Left ventricle myocardium inferior (tissue), 1 donor: ENCODE measurements around the gene C8G. TPM values are rescaled to one million over a fixed set of nuclear protein-coding genes. Genes with fewer than 3 reads are reported as not detected.

ENCODE experiments used
- DNase-seq: peaks from one replicate; pipeline ENCODE4 v3.0.0-alpha.2; 2020
- H3K27ac ChIP-seq: fragments of 200-600 bp; replicated peaks from 2 replicates; pipeline ENCODE4 v1.8.0; 2021
- H3K27me3 ChIP-seq: fragments of 200-600 bp; 2 replicates; pipeline ENCODE4 v1.8.0; 2021; ENCODE audit warnings: low read depth
- H3K36me3 ChIP-seq: fragments of 200-600 bp; 2 replicates; pipeline ENCODE4 v1.8.0; 2021
- H3K4me1 ChIP-seq: fragments of 200-600 bp; 2 replicates; pipeline ENCODE4 v1.8.0; 2021
- H3K4me3 ChIP-seq: fragments of 200-600 bp; 2 replicates; pipeline ENCODE4 v1.8.0; 2021; ENCODE audit warnings: mild to moderate bottlenecking, moderate library complexity
- H3K9me3 ChIP-seq: fragments of 200-600 bp; replicated peaks from 2 replicates; pipeline ENCODE4 v1.8.0; 2021
- intact Hi-C: fragments of 100-400 bp; cut with micrococcal nuclease; formaldehyde crosslinking; loops from one replicate; pipeline ENCODE4 v1.11.0; 2022
- total RNA-seq: library from RNA; stranded (reverse); fragmentation: NEBNext Ultra II Directional; extraction: Animal tissue kit (Norgen Biotek cat#: 25700); gene quantifications from one replicate; pipeline ENCODE4 v1.2.1, GENCODE V29; 2021
- TF ChIP-seq, protein P1 (sequence below): fragments of 200-600 bp; IDR thresholded peaks from 2 replicates; pipeline ENCODE4 v1.8.0; 2021; ENCODE audit warnings: antibody characterized with exemption, mild to moderate bottlenecking, borderline replicate concordance
- donor health status: DM: no; HTN: yes; CAD: no; lungs with severe emphysema.

Gene C8G
- total RNA-seq, 1 donor from 2014 or later: 3.6 TPM

- TF ChIP-seq, protein P1, sequence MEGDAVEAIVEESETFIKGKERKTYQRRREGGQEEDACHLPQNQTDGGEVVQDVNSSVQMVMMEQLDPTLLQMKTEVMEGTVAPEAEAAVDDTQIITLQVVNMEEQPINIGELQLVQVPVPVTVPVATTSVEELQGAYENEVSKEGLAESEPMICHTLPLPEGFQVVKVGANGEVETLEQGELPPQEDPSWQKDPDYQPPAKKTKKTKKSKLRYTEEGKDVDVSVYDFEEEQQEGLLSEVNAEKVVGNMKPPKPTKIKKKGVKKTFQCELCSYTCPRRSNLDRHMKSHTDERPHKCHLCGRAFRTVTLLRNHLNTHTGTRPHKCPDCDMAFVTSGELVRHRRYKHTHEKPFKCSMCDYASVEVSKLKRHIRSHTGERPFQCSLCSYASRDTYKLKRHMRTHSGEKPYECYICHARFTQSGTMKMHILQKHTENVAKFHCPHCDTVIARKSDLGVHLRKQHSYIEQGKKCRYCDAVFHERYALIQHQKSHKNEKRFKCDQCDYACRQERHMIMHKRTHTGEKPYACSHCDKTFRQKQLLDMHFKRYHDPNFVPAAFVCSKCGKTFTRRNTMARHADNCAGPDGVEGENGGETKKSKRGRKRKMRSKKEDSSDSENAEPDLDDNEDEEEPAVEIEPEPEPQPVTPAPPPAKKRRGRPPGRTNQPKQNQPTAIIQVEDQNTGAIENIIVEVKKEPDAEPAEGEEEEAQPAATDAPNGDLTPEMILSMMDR: no peak
- Histone ChIP-seq H3K27me3 (no peaks in the 10 kb centered on the region), H3K4me3 (no peak overlapping the region), H3K4me1 (peaks cover 45% of the 10 kb centered on the region), H3K36me3 (no peaks in the 10 kb centered on the region), H3K27ac (peak overlapping the region; percentile 64), H3K9me3 (no peaks in the 10 kb centered on the region)
- peak; percentile 63 for DNase-seq
- intact Hi-C loops: no loop called here
Observed at GRCh38 chr9:136961279-136962065, 16.4 kb downstream of the C8G start.

GRCh38 chr9:136962163-136962562 is 17.1 kb downstream of the C8G start:
- DNase-seq: no peak
- intact Hi-C loops: no loop called here
- Histone ChIP-seq H3K4me3 (no peak overlapping the region), H3K9me3 (no peaks in the 10 kb centered on the region), H3K27ac (peak overlapping the region; percentile 64), H3K4me1 (peaks cover 45% of the 10 kb centered on the region), H3K36me3 (no peaks in the 10 kb centered on the region), H3K27me3 (no peaks in the 10 kb centered on the region)
- TF ChIP-seq, protein P1: no peak

DNA sequence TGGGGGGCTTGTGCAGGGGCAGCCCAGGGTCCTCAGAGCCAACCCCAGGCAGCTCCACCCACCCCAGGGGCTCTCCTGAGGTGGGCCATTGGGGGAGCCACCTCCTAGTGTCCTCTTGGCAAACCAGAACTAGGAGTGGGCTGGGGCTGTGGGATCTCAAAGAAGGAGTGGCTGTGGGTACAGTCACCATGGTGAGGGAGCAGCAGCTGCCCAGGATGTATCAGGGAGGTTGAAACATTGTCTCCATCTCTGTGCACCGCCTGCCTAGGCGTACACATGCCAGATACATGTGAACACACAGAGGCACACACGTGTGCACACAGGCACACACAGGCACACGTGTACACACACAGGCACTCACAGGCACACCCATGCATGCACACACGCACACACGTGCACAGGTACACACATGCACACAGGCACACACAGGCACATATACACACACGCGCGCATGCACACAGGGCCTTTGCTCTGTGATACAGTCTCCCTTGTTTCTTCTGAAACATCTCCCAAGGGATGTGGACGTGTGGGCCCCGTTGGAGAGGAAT is 17.7 kb downstream of the C8G start:
- Histone ChIP-seq H3K4me1 (peaks cover 45% of the 10 kb centered on the region), H3K9me3 (no peaks in the 10 kb centered on the region), H3K27ac (no peak overlapping the region), H3K4me3 (no peak overlapping the region), H3K36me3 (no peaks in the 10 kb centered on the region), H3K27me3 (no peaks in the 10 kb centered on the region)
- no peak for DNase-seq
- intact Hi-C loops: no loop called here
- TF ChIP-seq, protein P1: no peak

- Histone ChIP-seq H3K27me3 (no peaks in the 10 kb centered on the region), H3K27ac (no peak overlapping the region), H3K9me3 (no peaks in the 10 kb centered on the region), H3K4me3 (no peak overlapping the region), H3K36me3 (no peaks in the 10 kb centered on the region), H3K4me1 (peaks cover 49% of the 10 kb centered on the region)
- no peak for DNase-seq
- intact Hi-C loops: no loop called here
- TF ChIP-seq, protein P1: no peak
Observed at GRCh38 chr9:136963341-136963740, 18.3 kb downstream of the C8G start.

DNA sequence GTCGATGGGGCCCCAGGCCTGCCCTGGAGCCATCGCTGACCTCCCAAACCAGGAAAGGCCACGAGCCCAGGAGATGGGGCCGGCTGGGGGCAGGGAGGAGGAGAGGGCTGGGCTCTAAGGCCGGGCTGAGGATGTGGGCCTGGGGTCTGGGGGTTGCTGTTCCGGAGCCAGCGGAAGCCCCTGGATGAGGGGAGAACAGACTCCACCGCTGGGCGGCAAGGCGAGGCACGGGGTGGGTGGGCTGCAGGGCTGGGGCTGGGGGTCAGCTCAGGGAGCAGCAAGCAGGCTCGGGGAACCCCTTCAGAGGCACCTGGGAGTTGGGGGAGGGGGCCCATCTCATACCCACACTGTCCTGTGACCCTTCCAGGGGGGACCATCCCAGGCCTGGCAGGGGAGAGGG is 18.7 kb downstream of the C8G start:
- no peak for DNase-seq
- intact Hi-C loops: no loop called here
- no peak overlapping the region for H3K4me3 ChIP-seq

More for the DNA sequence above, 18.7 kb downstream of the C8G start:
- Histone ChIP-seq H3K27ac (no peak overlapping the region), H3K27me3 (no peaks in the 10 kb centered on the region), H3K36me3 (no peaks in the 10 kb centered on the region), H3K9me3 (no peaks in the 10 kb centered on the region), H3K4me1 (peaks cover 53% of the 10 kb centered on the region)
- TF ChIP-seq, protein P1: no peak
